HepG2 (cell line): ENCODE measurements around the gene NME4. TPM values are rescaled to one million over a fixed set of nuclear protein-coding genes. Genes with fewer than 3 reads are reported as not detected.

ENCODE experiments used
- AHR ChIP-seq: IDR thresholded peaks from 2 replicates; pipeline ENCODE4 v1.6.1; 2018; ENCODE audit warnings: missing genetic modification reagents, missing compliant biosample characterization
- ASH2L ChIP-seq: fragments of 300-600, 200-600 bp; sonication (generic); IDR thresholded peaks from 2 replicates; pipeline ENCODE4 v1.7.0; 2017; ENCODE audit warnings: low read depth, mild to moderate bottlenecking, moderate library complexity, mixed read lengths, low read length; ENCODE audit not compliant: insufficient read length
- BHLHE40 ChIP-seq: IDR thresholded peaks from 2 replicates; pipeline ENCODE4 v1.6.1; 2011; ENCODE audit warnings: low read length, improper control_type of control experiment
- HDAC1 ChIP-seq: sonication (generic); formaldehyde crosslinking; IDR thresholded peaks from 2 replicates; pipeline ENCODE4 v1.5.1; 2020; ENCODE audit warnings: mild to moderate bottlenecking, missing genetic modification reagents
- HNRNPLL ChIP-seq: fragments of 200-400 bp; formaldehyde crosslinking; IDR thresholded peaks from 2 replicates; pipeline ENCODE4 v1.6.1; 2017; ENCODE audit warnings: mild to moderate bottlenecking, low read depth, low read length; ENCODE audit not compliant: poor library complexity, severe bottlenecking
- HOXD1 ChIP-seq: sonication (generic); formaldehyde crosslinking; IDR thresholded peaks from 2 replicates; pipeline ENCODE4 v1.5.0; 2020; ENCODE audit warnings: missing genetic modification reagents
- MBD4 ChIP-seq: IDR thresholded peaks from 2 replicates; pipeline ENCODE4 v1.6.1; 2012; ENCODE audit warnings: low read length, inconsistent platforms, borderline replicate concordance
- MIXL1 ChIP-seq: IDR thresholded peaks from 2 replicates; pipeline ENCODE4 v1.6.1; 2016
- REL ChIP-seq: sonication (generic); formaldehyde crosslinking; conservative IDR thresholded peaks from 2 replicates; pipeline ENCODE4 v1.8.0; 2022; ENCODE audit warnings: mild to moderate bottlenecking, missing genetic modification reagents, moderate library complexity
- SETDB1 ChIP-seq: sonication (generic); formaldehyde crosslinking; IDR thresholded peaks from 2 replicates; pipeline ENCODE4 v1.5.1; 2020; ENCODE audit warnings: missing genetic modification reagents, mild to moderate bottlenecking, borderline replicate concordance
- SSRP1 ChIP-seq: IDR thresholded peaks from 2 replicates; pipeline ENCODE4 v1.6.1; 2016; ENCODE audit warnings: control low read depth
- ZBTB33 ChIP-seq: sonication (generic); formaldehyde crosslinking; IDR thresholded peaks from 2 replicates; pipeline ENCODE4 v1.4.0; 2020; ENCODE audit warnings: missing genetic modification reagents
- ZNF253 ChIP-seq: sonication (generic); formaldehyde crosslinking; IDR thresholded peaks from 2 replicates; pipeline ENCODE4 v1.8.0; 2022; ENCODE audit warnings: mild to moderate bottlenecking, missing genetic modification reagents, borderline replicate concordance
- ZNF318 ChIP-seq: sonication (generic); formaldehyde crosslinking; IDR thresholded peaks from 2 replicates; pipeline ENCODE4 v1.4.0; 2020; ENCODE audit warnings: mild to moderate bottlenecking, missing genetic modification reagents
- polyA plus RNA-seq, 8 experiments: library from polyadenylated mRNA; depleted of rRNA in 3 of 8; stranded (reverse) in 7 of 8; unstranded in 1 of 8; fragments of >200 nt; fragmentation: Illumina TruSeq in 4 of 8; extraction: Trizol in 4 of 8; gene quantifications; 2 replicates each; pipeline versions ENCODE4 v1.2.1 to v1.2.3, GENCODE V29; 2011 to 2016; ENCODE audit warnings: low read depth in 4 of 8, missing spikeins in 1 of 8, mixed read lengths in 1 of 8; ENCODE audit not compliant: insufficient read depth in 1 of 8
- total RNA-seq, 5 experiments: library from RNA; depleted of rRNA; stranded (reverse); fragments of >200 nt; fragmentation: Illumina TruSeq; extraction: Trizol; gene quantifications; 2 replicates each; pipeline ENCODE4 v1.2.3, GENCODE V29; 2016; ENCODE audit warnings: low read depth in 1 of 5
- TF ChIP-seq, protein P1 (sequence below): sonication (generic); formaldehyde crosslinking; IDR thresholded peaks from 2 replicates; pipeline ENCODE4 v1.4.0; 2020; ENCODE audit warnings: missing genetic modification reagents
- TF ChIP-seq, protein P2 (sequence below): IDR thresholded peaks from 2 replicates; pipeline ENCODE4 v1.6.1; 2016; ENCODE audit warnings: missing compliant biosample characterization, missing genetic modification reagents, borderline replicate concordance

The NME4 gene
- total and polyA plus RNA-seq, 2 of the 13 experiments (the other 11 are each of a cell fraction or from before 2014, with no cell fraction given): 121 to 263 TPM

DNA sequence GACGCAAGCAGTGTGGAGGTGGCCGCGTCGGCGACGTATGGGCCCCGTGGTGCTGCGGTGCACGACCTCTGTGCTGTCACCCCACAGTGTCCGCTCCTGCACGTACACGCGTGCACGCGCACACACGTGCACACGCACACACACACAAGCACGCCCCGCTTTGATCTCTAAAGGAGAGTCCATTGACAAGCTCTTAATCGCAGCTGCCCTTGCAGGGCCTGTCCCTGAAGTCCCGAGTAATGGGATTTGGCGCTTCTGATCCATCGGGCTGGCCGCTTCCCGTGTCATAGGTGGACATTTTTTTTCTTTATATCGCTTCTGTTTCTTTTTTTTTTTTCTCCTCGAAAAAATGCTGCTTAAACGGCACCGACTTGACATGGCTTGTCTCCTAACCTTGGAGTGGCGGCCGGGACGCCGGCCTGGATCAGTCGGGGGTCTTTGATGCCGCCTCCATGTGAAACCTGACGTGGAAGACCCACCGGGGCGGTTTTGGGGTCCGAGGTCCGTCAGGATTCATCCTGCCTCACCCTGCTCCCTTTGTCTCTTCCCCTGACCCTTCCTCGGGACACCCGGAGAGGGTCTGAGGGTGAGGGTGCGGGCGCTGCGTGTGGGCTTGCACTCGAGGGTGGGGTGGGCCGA lies 36.2 kb upstream of the NME4 start (continued):
- TF ChIP-seq ZNF318 (CRISPR knock-in tag) (no peak), AHR (no peak), HOXD1 (CRISPR knock-in tag) (no peak), MBD4 (no peak), HDAC1 (CRISPR knock-in tag) (0 out of 2 replicates have a peak, but pooled peaks have one; percentile 47), HNRNPLL (peak; percentile 48), ASH2L (no peak), ZNF253 (CRISPR knock-in tag) (no peak), MIXL1 (CRISPR knock-in tag) (no peak), SETDB1 (no peak), BHLHE40 (peak; percentile 65), REL (CRISPR knock-in tag) (no peak), ZBTB33 (CRISPR knock-in tag) (0 out of 2 replicates have a peak, but pooled peaks have one; percentile 72), SSRP1 (CRISPR knock-in tag) (no peak)
- TF ChIP-seq, protein P1, sequence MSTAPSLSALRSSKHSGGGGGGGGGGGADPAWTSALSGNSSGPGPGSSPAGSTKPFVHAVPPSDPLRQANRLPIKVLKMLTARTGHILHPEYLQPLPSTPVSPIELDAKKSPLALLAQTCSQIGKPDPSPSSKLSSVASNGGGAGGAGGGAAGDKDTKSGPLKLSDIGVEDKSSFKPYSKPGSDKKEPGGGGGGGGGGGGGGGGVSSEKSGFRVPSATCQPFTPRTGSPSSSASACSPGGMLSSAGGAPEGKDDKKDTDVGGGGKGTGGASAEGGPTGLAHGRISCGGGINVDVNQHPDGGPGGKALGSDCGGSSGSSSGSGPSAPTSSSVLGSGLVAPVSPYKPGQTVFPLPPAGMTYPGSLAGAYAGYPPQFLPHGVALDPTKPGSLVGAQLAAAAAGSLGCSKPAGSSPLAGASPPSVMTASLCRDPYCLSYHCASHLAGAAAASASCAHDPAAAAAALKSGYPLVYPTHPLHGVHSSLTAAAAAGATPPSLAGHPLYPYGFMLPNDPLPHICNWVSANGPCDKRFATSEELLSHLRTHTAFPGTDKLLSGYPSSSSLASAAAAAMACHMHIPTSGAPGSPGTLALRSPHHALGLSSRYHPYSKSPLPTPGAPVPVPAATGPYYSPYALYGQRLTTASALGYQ: no peak
- TF ChIP-seq, protein P2, sequence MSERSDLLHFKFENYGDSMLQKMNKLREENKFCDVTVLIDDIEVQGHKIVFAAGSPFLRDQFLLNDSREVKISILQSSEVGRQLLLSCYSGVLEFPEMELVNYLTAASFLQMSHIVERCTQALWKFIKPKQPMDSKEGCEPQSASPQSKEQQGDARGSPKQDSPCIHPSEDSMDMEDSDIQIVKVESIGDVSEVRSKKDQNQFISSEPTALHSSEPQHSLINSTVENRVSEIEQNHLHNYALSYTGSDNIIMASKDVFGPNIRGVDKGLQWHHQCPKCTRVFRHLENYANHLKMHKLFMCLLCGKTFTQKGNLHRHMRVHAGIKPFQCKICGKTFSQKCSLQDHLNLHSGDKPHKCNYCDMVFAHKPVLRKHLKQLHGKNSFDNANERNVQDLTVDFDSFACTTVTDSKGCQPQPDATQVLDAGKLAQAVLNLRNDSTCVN (CRISPR knock-in tag): no peak
